ENCODE results near the gene TNFSF9.
"Not testable (repeated sequence)": the region's sequence is repeated elsewhere in the genome, so short reads cannot be mapped to it uniquely, and the experiment has no call there.

- TF ChIP-seq ZBTB33 (IDR thresholded peaks at IDR 0.05); CTCF (IDR thresholded peaks at IDR 0.05; ENCODE audit: low read depth, low read length, missing input control); GABPA (IDR thresholded peaks at IDR 0.05 in 1 of 2, conservative IDR thresholded peaks at IDR 0.05 in 1 of 2); MAX (IDR thresholded peaks at IDR 0.05); TAF1 (conservative IDR thresholded peaks at IDR 0.05); JUND (IDR thresholded peaks at IDR 0.05); HNF4A (conservative IDR thresholded peaks at IDR 0.05); RAD21 (IDR thresholded peaks at IDR 0.05); EGR1 (IDR thresholded peaks at IDR 0.05; ENCODE audit: low read depth in 2 of 2); YY1 (IDR thresholded peaks at IDR 0.05); SP1 (IDR thresholded peaks at IDR 0.05): not testable (repeated sequence)
Measured at GRCh38 chr19:6508028-6508771, 22.6 kb upstream of the TNFSF9 start.

Measured in liver (tissue), 3 donors.